Left ventricle myocardium inferior (tissue), 1 donor: Measurements from ENCODE around the gene TRAP1. TPM values are rescaled to one million over a fixed set of nuclear protein-coding genes. Genes with fewer than 3 reads are reported as not detected.
"Not testable (repeated sequence)": the region's sequence is repeated elsewhere in the genome, so short reads cannot be mapped to it uniquely, and the experiment has no call there.

Source experiments
- DNase-seq: peaks from one replicate; pipeline ENCODE4 v3.0.0-alpha.2; 2020
- H3K27ac ChIP-seq: fragments of 200-600 bp; replicated peaks from 2 replicates; pipeline ENCODE4 v1.8.0; 2021
- H3K27me3 ChIP-seq: fragments of 200-600 bp; 2 replicates; pipeline ENCODE4 v1.8.0; 2021; ENCODE audit warnings: low read depth
- H3K36me3 ChIP-seq: fragments of 200-600 bp; 2 replicates; pipeline ENCODE4 v1.8.0; 2021
- H3K4me1 ChIP-seq: fragments of 200-600 bp; 2 replicates; pipeline ENCODE4 v1.8.0; 2021
- H3K4me3 ChIP-seq: fragments of 200-600 bp; 2 replicates; pipeline ENCODE4 v1.8.0; 2021; ENCODE audit warnings: mild to moderate bottlenecking, moderate library complexity
- H3K9me3 ChIP-seq: fragments of 200-600 bp; replicated peaks from 2 replicates; pipeline ENCODE4 v1.8.0; 2021
- CTCF ChIP-seq: fragments of 200-600 bp; IDR thresholded peaks from 2 replicates; pipeline ENCODE4 v1.8.0; 2021; ENCODE audit warnings: antibody characterized with exemption, mild to moderate bottlenecking, borderline replicate concordance
- intact Hi-C: fragments of 100-400 bp; cut with micrococcal nuclease; formaldehyde crosslinking; loops from one replicate; pipeline ENCODE4 v1.11.0; 2022
- total RNA-seq: library from RNA; stranded (reverse); fragmentation: NEBNext Ultra II Directional; extraction: Animal tissue kit (Norgen Biotek cat#: 25700); gene quantifications from one replicate; pipeline ENCODE4 v1.2.1, GENCODE V29; 2021
- donor health status: DM: no; HTN: yes; CAD: no; lungs with severe emphysema.

TRAP1 gene
- total RNA-seq, 1 donor from 2014 or later = 128 TPM

- Histone ChIP-seq H3K9me3 (no peaks in the 10 kb centered on the region), H3K36me3 (peaks cover 12% of the 10 kb centered on the region), H3K4me3 (peak overlapping the region; percentile 75), H3K27me3 (no peaks in the 10 kb centered on the region), H3K4me1 (peaks cover 36% of the 10 kb centered on the region), H3K27ac (peak overlapping the region; percentile 78)
- TF ChIP-seq CTCF = no peak
- intact Hi-C loops = no loop called here
- no peak for DNase-seq
Observed at GRCh38 chr16:3610698-3611145, 106.6 kb downstream of the TRAP1 start.

- H3K27me3 ChIP-seq = no peaks in the 10 kb centered on the region
- DNase-seq = no peak
- no peak for TF ChIP-seq CTCF
- intact Hi-C loops = no loop called here
- peak overlapping the region; percentile 75 for H3K4me3 ChIP-seq
- no peak overlapping the region for H3K27ac ChIP-seq
- H3K4me1 ChIP-seq = peaks cover 36% of the 10 kb centered on the region
- no peaks in the 10 kb centered on the region for H3K9me3 ChIP-seq
- H3K36me3 ChIP-seq = peaks cover 18% of the 10 kb centered on the region
Observed at GRCh38 chr16:3609895-3610697, 107.2 kb downstream of the TRAP1 start.

DNA sequence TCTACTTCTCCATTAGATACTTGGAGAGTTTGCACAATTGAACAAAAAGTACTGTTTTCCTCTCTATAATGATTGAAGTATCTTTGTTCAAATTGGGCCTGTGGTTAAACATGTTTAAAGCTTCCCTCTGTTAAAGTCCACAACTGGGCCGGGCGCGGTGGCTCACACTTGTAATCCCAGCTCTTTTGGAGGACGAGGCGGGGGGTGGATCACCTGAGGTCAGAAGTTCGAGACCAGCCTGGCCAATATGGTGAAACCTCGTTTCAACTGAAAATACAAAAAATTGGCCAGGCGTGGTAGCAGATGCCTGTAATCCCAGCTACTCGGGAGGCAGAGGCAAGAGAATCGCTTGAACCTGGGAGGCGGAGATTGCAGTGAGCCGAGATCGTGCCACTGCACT is 108.3 kb downstream of the TRAP1 start:
- H3K27ac ChIP-seq, intact Hi-C loops, H3K4me3 ChIP-seq, H3K9me3 ChIP-seq, DNase-seq, H3K27me3 ChIP-seq: not testable (repeated sequence)
- Histone ChIP-seq H3K4me1 (peaks cover 36% of the 10 kb centered on the region), H3K36me3 (peaks cover 21% of the 10 kb centered on the region)

DNA sequence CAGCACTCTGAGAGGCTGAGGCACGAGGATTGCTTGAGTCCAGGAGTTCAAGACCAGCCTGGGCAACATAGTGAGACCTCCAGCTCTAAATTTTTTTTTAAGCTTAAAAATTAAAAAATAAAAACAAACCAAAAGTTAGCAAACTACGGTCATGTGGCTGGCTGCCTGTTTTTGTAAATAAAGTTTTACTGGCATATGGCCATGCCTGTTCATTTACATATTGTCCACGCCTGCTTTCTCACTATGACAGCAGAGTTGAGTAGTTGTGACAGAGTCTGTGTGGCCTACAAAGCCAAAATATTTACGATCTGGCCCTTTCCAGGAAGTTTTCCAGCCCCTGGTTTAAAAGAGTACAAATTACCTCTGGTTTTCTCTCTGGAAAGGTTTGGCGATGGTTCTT is 109.3 kb downstream of the TRAP1 start:
- no peak for DNase-seq
- Histone ChIP-seq H3K4me3 (no peak overlapping the region), H3K36me3 (peaks cover 27% of the 10 kb centered on the region), H3K4me1 (peaks cover 34% of the 10 kb centered on the region), H3K27me3 (no peaks in the 10 kb centered on the region), H3K27ac (no peak overlapping the region), H3K9me3 (no peaks in the 10 kb centered on the region)
- intact Hi-C loops = no loop called here
- no peak for TF ChIP-seq CTCF

Other genes starting within 250 kb of the TRAP1 start
- not detected for gene C16orf90, start 222.0 kb downstream of the TRAP1 start, total RNA-seq
- gene CLUAP1, start 216.5 kb downstream of the TRAP1 start, total RNA-seq = 14.4 TPM
- 0.93 TPM for gene NLRC3, start 140.1 kb downstream of the TRAP1 start, total RNA-seq
- gene SLX4, start 105.9 kb downstream of the TRAP1 start, total RNA-seq = 2.5 TPM
- gene DNASE1, start 62.8 kb downstream of the TRAP1 start, total RNA-seq = 7.7 TPM
- gene CREBBP, start 163.2 kb upstream of the TRAP1 start, total RNA-seq = 33.5 TPM